ENCODE measurements around the gene SSTR3.
A peak's percentile ranks its signal among the peaks of the same experiment; 100 is the strongest.

The SSTR3 gene

DNA sequence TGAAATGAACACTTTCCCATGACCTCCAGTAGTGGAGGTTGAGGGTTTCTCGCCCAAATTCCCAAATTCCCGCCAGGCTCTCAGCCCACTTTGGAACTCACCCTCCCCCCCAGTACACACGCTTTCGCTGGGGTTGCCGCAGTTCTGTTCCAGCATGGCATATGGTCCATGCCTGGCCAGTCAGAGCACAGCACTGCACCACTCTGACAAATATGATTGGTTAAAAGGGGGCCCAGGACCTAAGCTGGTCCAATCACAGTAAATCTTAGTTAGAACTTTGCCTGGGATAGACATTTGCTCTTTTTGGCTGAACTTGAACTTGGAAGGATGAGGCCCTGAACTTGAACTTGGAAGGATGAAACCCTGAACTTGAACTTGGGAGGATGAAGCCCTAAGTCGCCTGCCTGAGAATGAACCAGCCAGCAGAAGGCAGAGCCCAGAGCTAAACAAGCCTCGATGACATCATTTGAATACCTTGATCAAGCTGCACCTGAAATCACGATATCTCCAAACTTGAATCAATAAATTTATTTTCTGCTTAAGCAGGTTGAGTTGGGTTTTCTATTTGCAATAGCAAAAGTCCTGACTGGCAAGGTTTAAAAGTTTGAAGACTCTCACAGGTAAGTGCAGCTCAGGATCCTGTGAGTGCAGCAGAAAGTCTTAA lies 12.6 kb upstream of the SSTR3 start:
- TF ChIP-seq, protein P1, sequence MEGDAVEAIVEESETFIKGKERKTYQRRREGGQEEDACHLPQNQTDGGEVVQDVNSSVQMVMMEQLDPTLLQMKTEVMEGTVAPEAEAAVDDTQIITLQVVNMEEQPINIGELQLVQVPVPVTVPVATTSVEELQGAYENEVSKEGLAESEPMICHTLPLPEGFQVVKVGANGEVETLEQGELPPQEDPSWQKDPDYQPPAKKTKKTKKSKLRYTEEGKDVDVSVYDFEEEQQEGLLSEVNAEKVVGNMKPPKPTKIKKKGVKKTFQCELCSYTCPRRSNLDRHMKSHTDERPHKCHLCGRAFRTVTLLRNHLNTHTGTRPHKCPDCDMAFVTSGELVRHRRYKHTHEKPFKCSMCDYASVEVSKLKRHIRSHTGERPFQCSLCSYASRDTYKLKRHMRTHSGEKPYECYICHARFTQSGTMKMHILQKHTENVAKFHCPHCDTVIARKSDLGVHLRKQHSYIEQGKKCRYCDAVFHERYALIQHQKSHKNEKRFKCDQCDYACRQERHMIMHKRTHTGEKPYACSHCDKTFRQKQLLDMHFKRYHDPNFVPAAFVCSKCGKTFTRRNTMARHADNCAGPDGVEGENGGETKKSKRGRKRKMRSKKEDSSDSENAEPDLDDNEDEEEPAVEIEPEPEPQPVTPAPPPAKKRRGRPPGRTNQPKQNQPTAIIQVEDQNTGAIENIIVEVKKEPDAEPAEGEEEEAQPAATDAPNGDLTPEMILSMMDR (IDR thresholded peaks at IDR 0.05; ENCODE audit: low read depth, low read length) = no peak
- no peak overlapping the region for H3K4me3 ChIP-seq (ENCODE audit: low read depth, low read length)

DNA sequence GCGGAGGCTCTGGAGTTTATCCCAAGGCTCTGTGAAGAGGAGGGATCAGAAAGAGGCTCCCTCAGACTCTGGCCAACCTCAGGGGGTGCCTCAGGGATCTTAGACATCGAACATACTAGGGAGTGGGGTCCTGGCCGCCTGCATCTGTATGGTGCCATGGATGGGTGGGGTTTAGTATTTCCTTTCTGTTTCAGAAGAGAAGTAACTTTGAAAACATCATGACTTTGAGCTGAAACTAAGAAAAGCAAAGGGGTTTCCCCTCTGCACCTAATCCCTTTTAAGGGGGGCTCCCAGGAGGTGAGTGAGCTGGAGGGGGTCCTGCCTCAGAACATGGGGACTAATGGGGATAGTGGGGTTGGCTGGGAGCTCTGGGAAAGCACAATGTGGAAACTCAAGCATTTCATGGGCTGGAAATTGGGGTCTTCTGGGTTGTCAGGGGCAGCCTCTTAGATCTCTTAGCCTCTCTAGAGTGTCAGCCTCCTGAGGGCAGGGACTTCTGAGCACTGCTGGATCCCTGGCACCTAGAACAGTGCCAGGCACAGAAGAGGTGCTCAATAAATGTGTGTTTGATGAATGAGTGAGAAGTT lies 11.8 kb upstream of the SSTR3 start:
- H3K4me3 ChIP-seq (ENCODE audit: low read depth, low read length) = no peak overlapping the region
- TF ChIP-seq, protein P1 (IDR thresholded peaks at IDR 0.05; ENCODE audit: low read depth, low read length) = no peak

DNA sequence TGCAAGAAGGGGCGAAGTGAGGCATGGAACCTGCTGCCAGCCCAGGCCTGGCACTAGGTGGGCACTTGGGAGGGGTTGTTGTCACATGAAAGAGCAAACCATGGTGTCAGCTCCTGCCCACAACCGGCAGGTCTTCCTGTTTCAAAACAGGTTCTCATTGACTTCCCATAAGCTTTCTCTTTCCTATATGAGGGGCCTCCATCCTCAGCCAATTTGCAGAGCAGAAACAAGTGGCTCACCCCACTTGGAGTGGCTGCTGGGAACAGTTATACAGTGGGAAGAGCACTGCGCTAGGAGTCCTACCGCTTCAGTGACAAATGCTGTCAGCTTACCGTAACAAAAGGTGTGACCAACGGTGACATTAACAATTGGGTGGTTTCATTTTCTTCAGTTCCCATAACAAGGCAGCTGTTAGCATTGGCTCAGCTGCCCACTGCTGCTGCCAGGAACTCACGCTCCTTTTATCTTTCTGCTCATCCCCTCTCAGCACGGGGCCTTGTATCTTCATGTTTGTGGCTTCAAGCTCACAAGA lies 10.2 kb upstream of the SSTR3 start:
- H3K4me3 ChIP-seq (ENCODE audit: low read depth, low read length) = no peak overlapping the region
- TF ChIP-seq, protein P1 (IDR thresholded peaks at IDR 0.05; ENCODE audit: low read depth, low read length) = no peak

DNA sequence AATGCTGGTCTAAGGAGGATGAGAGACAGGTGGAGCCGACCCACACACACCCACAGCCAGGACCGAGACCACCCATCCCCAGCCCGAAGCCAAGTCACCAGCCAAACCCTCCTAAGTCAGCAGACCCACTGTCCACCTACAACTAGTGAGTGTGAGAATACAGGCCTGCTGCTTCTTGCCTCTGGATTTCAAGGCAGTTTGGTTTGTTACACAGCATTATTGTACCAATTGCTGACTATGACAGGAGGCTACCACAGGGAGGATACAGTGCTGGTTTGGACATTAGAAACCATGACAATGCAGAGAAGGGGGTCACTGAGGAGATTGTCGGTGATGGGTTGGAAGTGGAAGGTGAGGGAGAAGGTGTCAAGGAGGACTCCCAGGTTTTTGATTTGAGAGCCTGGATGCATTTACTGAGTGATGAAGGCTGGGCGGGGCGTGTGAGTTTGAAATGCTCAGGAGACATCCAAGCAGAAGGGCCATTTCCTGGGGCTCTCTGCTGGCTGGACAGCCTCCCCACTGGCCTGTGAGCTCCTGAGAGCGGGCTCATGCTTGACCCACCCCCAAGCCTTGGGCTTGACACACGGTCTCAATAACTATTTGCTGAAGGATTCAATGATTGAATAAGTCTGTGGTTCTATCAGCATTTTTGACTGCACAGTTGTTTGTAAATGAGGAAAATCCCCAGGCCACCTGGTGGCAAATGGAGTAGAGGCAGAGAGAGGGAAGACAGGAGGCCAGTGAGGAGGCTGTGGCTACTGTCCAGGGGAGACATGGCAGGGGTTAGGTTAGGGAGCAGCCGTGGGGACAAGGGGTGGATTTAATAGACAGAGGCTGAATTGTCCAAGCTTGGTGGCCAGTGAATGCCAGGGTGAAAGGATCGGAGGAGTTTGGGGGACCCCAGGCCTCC lies 9.4 kb upstream of the SSTR3 start:
- no peak overlapping the region for H3K4me3 ChIP-seq (ENCODE audit: low read depth, low read length)
- TF ChIP-seq, protein P1 (IDR thresholded peaks at IDR 0.05; ENCODE audit: low read depth, low read length) = 0 out of 2 replicates have a peak, but pooled peaks have one; percentile 10

DNA sequence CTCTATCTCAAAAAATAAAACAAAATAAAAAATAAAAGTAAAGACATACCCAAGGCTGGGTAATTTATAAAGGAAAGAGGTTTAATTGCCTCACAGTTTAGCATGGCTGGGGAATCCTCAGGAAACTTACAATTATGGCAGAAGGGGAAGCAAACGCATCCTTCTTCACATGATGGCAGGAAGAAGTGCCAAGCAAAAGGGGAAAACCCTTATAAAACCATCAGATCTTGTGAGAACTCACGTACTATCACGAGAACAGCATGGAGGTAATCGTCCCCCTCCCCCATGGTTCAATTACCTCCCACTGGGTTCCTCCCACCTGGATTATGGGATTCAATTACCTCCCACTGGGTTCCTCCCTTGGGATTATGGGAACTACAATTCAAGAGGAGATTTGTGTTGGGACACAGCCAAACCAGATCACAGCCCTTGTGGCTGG lies 8.3 kb upstream of the SSTR3 start:
- H3K4me3 ChIP-seq (ENCODE audit: low read depth, low read length) = no peak overlapping the region
- TF ChIP-seq, protein P1 (IDR thresholded peaks at IDR 0.05; ENCODE audit: low read depth, low read length) = no peak

DNA sequence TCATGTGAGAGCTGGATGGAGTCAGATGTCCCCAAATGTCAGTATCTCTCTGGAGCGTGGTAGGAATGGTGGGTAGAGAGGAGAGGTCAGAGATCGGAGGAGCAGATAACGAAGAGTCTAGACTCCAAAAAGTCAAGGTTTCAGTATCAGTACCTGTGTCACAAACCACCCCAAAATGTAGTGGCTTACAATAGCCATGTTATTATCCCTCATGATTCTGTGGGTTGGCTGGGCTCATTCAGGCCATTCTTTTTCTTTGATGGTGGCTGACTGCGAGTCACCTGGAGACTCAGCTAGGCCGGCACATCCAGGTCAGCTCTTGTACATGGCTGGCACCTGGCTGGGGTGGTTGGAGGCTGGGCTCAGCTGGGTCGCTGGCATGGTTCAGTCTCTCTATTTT lies 7.3 kb upstream of the SSTR3 start:
- TF ChIP-seq, protein P1 (IDR thresholded peaks at IDR 0.05; ENCODE audit: low read depth, low read length) = no peak
- no peak overlapping the region for H3K4me3 ChIP-seq (ENCODE audit: low read depth, low read length)
